ENCODE measurements around the gene GNB4. TPM values are rescaled to one million over a fixed set of nuclear protein-coding genes. Genes with fewer than 3 reads are reported as not detected.

GNB4 gene
- total and polyA plus RNA-seq, 2 donors (not counting 3 experiments of a cell fraction or from before 2014, with no cell fraction given): 30.3 to 62.6 TPM

DNA sequence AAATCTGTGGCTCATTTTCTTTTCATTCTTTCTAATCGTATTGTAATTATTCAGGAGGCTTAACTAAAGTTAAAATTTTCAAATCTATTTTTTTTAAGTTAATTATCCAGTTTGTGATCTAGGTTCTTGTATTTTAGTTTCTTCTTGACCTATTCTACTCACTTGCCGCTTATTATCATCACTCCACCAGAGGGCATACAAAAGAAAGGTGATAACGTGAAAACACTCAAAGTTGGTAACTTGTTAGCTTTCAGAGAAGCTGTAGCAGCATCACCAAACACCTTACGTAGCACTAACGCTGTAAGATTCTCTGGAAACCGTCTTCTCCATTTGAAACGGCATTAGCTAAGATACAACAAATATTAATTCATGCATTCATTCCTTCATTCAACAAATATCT, 4.8 kb downstream of the GNB4 start:
- Histone ChIP-seq H3K9me3 (replicated peaks; ENCODE audit: control insufficient read depth, insufficient read depth, low read length) (no peaks in the 10 kb centered on the region), H3K36me3 (ENCODE audit: control insufficient read depth in 2 of 2, extremely low read depth in 1 of 2, insufficient read depth in 2 of 2, low read length in 2 of 2) (peaks cover 0 to 5% of the 10 kb centered on the region in 2 experiments), H4K20me1 (replicated peaks; ENCODE audit: control insufficient read depth, extremely low read depth, insufficient read depth, low read length) (no peaks in the 10 kb centered on the region), H3K4me2 (ENCODE audit: insufficient read depth, low read length) (no peak overlapping the region), H3K9me1 (replicated peaks; ENCODE audit: control insufficient read depth, extremely low read depth, insufficient read depth, low read length) (no peaks in the 10 kb centered on the region), H3K27ac (ENCODE audit: insufficient read depth, low read depth, low read length) (no peak overlapping the region), H3K9ac (replicated peaks; ENCODE audit: extremely low read depth, insufficient read depth, low read length) (no peak overlapping the region), H3K4me1 (ENCODE audit: control insufficient read depth, extremely low read depth, insufficient read depth, low read length) (peaks cover 18% of the 10 kb centered on the region), H2AFZ (ENCODE audit: low read depth, low read length) (no peak overlapping the region), H3K27me3 (ENCODE audit: control insufficient read depth in 2 of 2, insufficient read depth in 2 of 2, low read length in 2 of 2) (no peaks in the 10 kb centered on the region), H3K79me2 (ENCODE audit: control insufficient read depth, insufficient read depth, low read length) (peaks cover 93% of the 10 kb centered on the region), H3K4me3 (replicated peaks in 1 of 3; ENCODE audit: insufficient read depth in 1 of 3, low read depth in 1 of 3, low read length in 3 of 3) (no peak overlapping the region)
- CTCF ChIA-PET: interaction anchor here (0.6 to 3.7 kb wide), 18 partner anchors 12 to 116 kb away, joined by 3 to 57 read pairs (median 5); partner anchors contain the start of gene ACTL6A
- POLR2A ChIA-PET: interaction anchor here (0.9 kb wide), 1 partner anchor 111 kb away, joined by 3 read pairs; no protein-coding TSS in a partner anchor
- DNase-seq (ENCODE audit: low read depth, low spot score) (peak; percentile 73), FAIRE-seq (peak; percentile 21)
- BruUV-seq (replicated peaks): no TSS peak
- dilution Hi-C loops (cut with MboI; ENCODE audit: extremely low pct_ligation_motif_present, low sequenced_read_pairs): no loop called here
- TF ChIP-seq, protein P1, sequence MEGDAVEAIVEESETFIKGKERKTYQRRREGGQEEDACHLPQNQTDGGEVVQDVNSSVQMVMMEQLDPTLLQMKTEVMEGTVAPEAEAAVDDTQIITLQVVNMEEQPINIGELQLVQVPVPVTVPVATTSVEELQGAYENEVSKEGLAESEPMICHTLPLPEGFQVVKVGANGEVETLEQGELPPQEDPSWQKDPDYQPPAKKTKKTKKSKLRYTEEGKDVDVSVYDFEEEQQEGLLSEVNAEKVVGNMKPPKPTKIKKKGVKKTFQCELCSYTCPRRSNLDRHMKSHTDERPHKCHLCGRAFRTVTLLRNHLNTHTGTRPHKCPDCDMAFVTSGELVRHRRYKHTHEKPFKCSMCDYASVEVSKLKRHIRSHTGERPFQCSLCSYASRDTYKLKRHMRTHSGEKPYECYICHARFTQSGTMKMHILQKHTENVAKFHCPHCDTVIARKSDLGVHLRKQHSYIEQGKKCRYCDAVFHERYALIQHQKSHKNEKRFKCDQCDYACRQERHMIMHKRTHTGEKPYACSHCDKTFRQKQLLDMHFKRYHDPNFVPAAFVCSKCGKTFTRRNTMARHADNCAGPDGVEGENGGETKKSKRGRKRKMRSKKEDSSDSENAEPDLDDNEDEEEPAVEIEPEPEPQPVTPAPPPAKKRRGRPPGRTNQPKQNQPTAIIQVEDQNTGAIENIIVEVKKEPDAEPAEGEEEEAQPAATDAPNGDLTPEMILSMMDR (IDR thresholded peaks at IDR 0.05; ENCODE audit: extremely low read depth in 1 of 2, insufficient read depth in 1 of 2, low read depth in 1 of 2, low read length in 2 of 2): peak; percentile 21 to 27
- TF ChIP-seq, protein P2, sequence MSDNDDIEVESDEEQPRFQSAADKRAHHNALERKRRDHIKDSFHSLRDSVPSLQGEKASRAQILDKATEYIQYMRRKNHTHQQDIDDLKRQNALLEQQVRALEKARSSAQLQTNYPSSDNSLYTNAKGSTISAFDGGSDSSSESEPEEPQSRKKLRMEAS (IDR thresholded peaks at IDR 0.05; ENCODE audit: insufficient read depth, insufficient read length): no peak
- intact Hi-C loops (cut with micrococcal nuclease): loop anchor here (1.0 kb wide), 1 partner anchor 112 kb away; no protein-coding TSS in a partner anchor

DNA sequence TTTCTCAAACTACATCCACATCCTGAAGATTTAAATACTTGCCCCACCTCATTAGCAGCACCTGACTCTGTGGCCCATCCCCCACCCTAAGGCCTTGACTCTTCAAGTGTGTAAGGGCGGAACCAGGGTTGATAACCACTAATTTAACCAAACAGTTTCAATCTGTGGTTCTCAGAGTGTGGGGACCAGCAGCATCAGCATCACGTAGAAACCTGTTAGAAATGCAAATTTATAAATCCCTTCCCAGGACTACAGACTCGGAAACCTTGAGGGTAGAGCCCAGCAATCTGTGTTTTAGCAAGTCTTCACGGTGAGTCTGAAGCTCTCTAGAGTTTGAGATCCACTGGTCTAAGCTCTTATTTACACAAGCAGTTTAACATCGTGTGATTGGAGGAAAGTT, 12.4 kb downstream of the GNB4 start:
- Histone ChIP-seq H3K36me3 (ENCODE audit: control insufficient read depth in 2 of 2, extremely low read depth in 1 of 2, insufficient read depth in 2 of 2, low read length in 2 of 2) (no peaks in the 10 kb centered on the region), H3K9me3 (replicated peaks; ENCODE audit: control insufficient read depth, insufficient read depth, low read length) (no peaks in the 10 kb centered on the region), H4K20me1 (replicated peaks; ENCODE audit: control insufficient read depth, extremely low read depth, insufficient read depth, low read length) (peaks cover 14% of the 10 kb centered on the region), H3K4me1 (ENCODE audit: control insufficient read depth, extremely low read depth, insufficient read depth, low read length) (peaks cover 14% of the 10 kb centered on the region), H3K4me2 (ENCODE audit: insufficient read depth, low read length) (no peak overlapping the region), H3K9ac (replicated peaks; ENCODE audit: extremely low read depth, insufficient read depth, low read length) (no peak overlapping the region), H3K79me2 (ENCODE audit: control insufficient read depth, insufficient read depth, low read length) (peaks cover 94% of the 10 kb centered on the region), H3K4me3 (replicated peaks in 1 of 3; ENCODE audit: insufficient read depth in 1 of 3, low read depth in 1 of 3, low read length in 3 of 3) (no peak overlapping the region), H3K27me3 (ENCODE audit: control insufficient read depth in 2 of 2, insufficient read depth in 2 of 2, low read length in 2 of 2) (no peaks in the 10 kb centered on the region), H2AFZ (ENCODE audit: low read depth, low read length) (no peak overlapping the region), H3K9me1 (replicated peaks; ENCODE audit: control insufficient read depth, extremely low read depth, insufficient read depth, low read length) (no peaks in the 10 kb centered on the region), H3K27ac (ENCODE audit: insufficient read depth, low read depth, low read length) (no peak overlapping the region)
- ChIA-PET POLR2A (no interaction called here), CTCF (interaction anchor here (0.9 to 2.2 kb wide), 2 partner anchors 9 to 12 kb away, joined by 3 to 7 read pairs; partner anchors contain the start of gene GNB4)
- dilution Hi-C loops (cut with MboI; ENCODE audit: extremely low pct_ligation_motif_present, low sequenced_read_pairs): no loop called here
- DNase-seq (ENCODE audit: low read depth, low spot score) (no peak), FAIRE-seq (no peak)
- TF ChIP-seq JUN (IDR thresholded peaks at IDR 0.05; ENCODE audit: borderline replicate concordance, insufficient read depth, insufficient read length, low read depth) (no peak), GATA2 (IDR thresholded peaks at IDR 0.05; ENCODE audit: insufficient read depth, insufficient read length, low read depth, low read length) (no peak), MYC (IDR thresholded peaks at IDR 0.05; ENCODE audit: low read depth, low read length) (no peak), POLR2AphosphoS5 (IDR thresholded peaks at IDR 0.05; ENCODE audit: insufficient read depth, low read depth, low read length) (no peak), EZH2 (IDR thresholded peaks at IDR 0.05; ENCODE audit: borderline replicate concordance, low read depth, low read length, severe bottlenecking) (no peak), FOS (IDR thresholded peaks at IDR 0.05; ENCODE audit: borderline replicate concordance, insufficient read depth, low read length) (no peak), POLR2A (IDR thresholded peaks at IDR 0.05; ENCODE audit: low read depth, low read length) (no peak)
- TF ChIP-seq, protein P1 (IDR thresholded peaks at IDR 0.05; ENCODE audit: extremely low read depth in 1 of 2, insufficient read depth in 1 of 2, low read depth in 1 of 2, low read length in 2 of 2): no peak
- TF ChIP-seq, protein P2 (IDR thresholded peaks at IDR 0.05; ENCODE audit: insufficient read depth, insufficient read length): no peak
- intact Hi-C loops (cut with micrococcal nuclease): no loop called here
- BruUV-seq (replicated peaks): no TSS peak

Data from endothelial cell of umbilical vein (primary cell).